ENCODE results near the gene TDO2.

- no peak for TF ChIP-seq EZH2phosphoT487 (IDR thresholded peaks at IDR 0.05; ENCODE audit: low read depth)
- TF ChIP-seq CTCF (IDR thresholded peaks at IDR 0.05; ENCODE audit: low read depth, low read length) = no peak
Observed at GRCh38 chr4:155952501-155952901, 49.0 kb downstream of the TDO2 start.
